CD4-positive, alpha-beta T cell treated with Interleukin-12 subunit alpha and Interleukin-12 subunit beta, for 1 hour (primary cell): Measurements from ENCODE around the gene TMC6.
"Not testable (repeated sequence)": the region's sequence is repeated elsewhere in the genome, so short reads cannot be mapped to it uniquely, and the experiment has no call there.

Experiments
- DNase-seq: peaks from one replicate; pipeline ENCODE4 v3.0.0-alpha.2; 2020

The TMC6 gene

DNA sequence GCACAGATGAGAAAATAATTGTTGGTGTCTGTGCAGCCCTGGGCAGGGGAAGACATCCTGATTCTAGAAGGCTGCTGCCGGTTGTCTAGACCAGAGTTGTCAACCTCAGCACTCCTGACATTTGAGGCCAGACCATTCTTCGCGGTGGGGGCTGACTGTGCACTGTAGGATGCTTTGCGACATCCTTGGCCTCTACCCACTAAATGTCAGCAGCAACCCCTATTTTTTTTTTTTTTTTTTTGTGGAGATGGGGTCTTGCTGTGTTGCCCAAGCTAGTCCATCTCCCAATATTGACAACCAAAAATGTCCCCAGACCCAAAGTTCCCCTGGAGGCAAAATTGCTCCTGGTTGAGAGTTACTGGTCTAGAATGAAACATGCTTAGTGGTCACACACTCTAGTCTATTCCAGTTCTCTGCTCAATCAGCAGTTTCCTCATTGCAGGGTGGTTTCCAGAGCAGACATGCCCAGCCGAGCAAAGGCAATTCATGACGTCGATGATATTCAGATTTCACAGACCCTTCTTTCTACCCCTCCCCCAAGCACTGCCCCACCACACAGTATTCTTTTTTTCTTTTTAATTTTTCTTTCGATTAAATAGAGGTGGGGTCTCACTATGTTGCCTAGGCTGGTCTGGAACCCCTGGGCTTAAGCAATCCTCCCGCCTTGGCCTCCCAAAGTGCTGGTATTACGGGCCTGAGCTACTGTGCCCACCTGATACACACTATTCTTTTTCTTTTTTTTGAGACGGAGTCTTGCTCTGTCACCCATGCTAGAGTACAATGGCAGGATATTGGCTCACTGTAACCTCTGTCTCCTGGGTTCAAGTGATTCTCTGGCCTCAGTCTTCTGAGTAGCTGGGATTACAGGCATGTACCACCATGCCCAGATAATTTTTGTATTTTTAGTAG, 26.6 kb upstream of the TMC6 start:
- DNase-seq: no peak

GRCh38 chr17:78151514-78152008, 23.0 kb upstream of the TMC6 start:
- DNase-seq: no peak

GRCh38 chr17:78148286-78149016, 19.9 kb upstream of the TMC6 start:
- no peak for DNase-seq

DNA sequence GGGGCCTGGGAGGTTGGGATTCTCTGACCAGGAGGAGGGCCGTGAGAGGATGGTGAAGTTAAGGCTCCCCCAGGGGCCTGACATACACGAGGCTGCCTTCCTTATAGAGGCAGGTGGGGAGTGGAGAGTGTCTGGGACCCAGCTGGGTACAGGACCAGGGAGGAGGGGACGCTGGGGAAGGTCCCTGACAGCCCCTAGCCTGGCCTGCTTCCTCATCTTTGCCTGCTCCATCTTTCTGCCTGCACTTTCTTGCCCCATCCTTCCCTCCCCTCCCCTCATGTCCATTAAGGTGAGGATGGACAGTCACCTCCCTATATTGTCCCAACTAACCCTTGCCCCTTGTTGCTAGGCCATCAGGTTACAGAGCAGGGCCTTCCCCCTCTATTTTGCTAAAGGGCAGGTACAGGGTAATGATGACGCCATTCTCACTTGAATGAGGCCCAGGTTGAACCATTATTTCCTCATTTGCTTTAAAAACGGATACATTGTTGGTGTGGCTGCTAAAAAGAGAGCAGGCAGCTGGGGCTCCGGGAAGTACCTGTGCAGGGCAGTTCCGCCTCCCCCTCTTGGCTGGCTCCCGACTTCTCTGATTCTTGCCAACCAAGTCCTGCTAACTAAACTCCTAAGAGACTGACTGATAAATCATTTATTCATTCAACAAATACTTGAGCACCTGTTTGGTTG, 18.9 kb upstream of the TMC6 start:
- DNase-seq: no peak

DNA sequence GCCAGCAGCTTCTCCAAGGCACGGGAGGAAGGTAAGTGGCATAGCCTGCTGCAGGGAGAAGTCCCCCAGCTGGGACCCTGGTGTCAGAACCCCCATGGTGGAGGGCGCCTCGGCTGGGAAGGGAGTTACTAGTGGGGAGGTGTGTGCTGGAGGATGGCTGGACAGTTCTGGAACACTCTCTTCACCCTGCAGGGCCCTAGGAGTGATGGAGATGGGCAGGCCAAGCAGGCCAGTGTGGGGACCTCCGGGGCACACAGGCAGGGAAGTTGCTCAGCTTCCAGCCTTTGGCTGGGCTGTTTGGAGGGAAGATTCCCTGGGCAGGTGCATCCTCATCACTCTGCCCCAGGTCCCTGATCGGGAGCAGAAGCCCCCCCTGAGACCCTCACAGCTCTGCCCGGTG, 18.3 kb upstream of the TMC6 start:
- no peak for DNase-seq

GRCh38 chr17:78146471-78146869, 17.9 kb upstream of the TMC6 start:
- DNase-seq: no peak

DNA sequence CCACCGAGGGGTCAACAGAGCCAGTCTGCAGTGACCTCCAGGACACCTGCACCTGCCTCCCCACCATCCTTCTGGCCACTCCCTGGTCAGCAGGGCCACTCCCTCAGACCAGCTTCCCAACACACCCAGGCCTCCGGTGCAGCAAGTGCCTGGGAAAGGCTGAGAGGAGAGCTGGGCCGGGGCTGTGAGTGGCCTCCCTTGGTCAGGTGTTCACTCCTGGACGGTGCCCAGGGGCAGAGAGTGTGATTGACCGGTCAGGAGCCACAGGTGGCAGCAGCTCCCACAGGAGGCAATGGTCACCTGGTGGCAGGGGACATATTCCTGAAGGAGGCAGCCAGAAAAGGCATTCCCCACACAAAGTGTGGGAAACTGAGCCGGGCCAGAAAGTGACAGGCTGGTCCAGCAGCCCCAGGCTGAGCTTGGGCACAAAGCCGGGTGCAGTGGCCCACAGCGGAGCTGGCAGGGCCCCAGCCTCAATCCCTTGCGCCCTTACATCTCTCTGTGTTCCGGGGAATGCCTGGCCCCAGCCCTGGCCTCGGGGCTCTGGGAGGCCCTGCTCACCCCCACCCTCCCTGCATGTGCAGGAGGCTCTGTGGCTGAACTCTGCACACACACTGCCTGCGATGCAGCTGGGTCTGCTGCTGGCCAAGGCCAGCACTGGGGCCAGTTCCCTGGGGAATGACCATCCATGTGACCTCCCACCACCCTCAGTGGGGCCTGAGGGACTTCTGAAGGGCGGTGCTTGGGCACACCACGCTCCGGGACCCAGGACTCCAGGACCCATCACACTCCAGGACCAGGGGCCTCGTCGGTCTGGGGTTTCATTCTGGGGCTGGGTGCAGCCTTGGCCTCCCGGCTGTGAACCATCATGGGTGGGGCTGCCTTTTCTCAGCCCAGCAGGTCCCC, 16.4 kb upstream of the TMC6 start:
- no peak for DNase-seq

DNA sequence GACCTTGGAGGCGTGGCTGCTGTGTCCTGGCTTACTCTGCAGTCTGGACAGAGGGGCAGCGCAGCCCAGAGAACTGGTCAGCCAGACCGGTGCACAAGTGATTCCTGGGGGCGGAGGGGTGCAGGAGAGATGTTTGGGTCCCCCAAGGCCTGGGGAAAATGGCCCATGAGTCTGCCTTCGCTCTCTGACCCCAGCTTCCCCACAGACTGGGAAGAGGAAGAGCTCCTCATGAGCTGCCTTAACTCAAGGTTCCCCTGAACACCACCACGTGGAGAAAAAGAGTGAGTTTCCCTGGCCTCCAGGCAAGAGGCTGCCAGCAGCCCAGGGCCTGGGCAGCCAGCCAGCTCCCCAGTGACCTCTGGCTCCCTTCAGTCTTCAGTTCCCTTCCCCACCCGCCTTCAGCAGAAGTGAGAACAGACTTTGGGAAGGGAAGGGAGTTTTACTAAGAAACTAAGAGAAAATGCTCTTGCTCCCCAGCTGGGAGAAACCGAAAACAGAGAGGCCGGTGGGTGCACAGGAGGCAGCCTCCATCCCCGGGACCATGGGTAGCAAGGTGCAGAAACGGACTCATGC, 15.7 kb upstream of the TMC6 start:
- DNase-seq: peak; percentile 26

DNA sequence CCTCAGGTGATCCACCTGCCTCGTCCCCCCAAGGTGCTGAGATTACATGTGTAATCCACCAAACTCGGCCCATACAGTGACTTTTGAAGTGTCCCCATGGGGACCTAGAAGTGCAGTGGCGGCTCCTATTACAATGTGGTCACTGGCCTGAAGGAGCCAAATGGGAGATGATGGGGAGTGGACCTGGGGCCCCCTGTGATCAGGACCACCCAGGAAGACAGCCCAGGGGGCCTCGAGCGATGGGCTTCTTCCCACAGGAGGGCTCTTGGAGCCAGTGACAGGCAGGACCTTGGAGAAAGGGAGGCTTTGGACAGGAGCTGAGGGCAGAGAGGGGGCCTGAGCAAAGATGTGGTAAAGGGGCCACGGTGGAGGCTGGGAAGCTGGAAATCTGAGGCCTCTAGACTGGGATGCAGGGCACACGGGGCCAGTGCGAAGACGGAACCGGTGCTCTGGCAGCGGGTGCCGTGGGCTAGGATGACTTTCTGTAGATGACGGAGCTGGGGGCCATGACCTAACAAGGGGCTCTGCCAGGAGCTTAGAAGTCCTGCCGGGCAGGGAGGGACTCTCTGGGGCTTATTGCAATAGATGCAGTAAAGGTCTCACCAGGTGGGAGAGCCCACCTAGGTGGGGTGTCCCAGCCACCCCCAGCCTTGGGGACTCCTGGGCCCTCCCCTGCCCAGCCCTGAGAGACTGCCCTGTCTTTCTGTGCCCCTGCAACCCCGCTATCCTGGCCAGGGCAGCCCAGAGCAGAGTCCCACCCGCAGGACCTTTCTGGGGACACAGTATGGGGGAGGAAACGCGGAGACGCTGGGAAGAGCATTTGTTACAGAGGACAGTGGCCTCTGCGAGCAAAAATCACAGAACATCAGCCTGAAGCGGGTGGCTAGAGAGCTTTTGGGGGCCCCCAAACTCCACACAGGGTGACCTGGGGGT, 14.9 kb upstream of the TMC6 start:
- DNase-seq: no peak

DNA sequence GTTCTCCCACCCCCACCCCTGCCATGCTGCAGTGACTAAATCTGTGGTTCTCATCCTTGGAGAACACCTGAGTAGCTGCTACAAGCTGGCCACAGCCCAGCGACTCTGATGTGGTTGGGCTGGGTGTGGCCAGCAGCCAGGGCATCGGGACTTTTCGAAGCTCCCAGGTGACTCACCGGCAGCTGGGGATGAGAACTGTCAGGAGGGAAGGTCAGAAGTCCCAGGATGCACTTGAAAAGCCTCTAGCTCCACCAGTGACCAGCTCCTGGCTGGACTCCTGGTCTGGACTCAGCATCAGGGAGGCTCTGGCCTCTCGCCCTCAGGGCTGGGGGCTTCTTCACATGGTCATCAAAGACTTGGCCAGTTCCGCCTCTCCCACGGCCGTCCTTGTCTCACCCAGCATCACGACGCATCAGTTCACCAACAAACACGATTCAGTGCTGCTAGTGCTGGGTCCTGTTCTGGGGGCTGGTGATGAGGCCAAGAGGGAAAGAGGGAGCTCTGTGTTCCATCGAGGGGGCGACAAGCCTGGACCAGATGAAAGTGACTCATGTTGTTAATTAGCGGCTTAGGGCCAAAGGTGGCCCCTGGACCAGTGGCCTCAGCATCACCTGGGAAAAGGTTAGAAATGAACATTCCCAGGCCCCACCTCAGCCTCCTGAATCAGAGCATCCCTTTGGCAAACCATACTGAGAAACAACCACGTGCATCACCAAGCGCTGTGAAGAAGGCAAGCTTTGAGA, 13.7 kb upstream of the TMC6 start:
- DNase-seq: no peak

DNA sequence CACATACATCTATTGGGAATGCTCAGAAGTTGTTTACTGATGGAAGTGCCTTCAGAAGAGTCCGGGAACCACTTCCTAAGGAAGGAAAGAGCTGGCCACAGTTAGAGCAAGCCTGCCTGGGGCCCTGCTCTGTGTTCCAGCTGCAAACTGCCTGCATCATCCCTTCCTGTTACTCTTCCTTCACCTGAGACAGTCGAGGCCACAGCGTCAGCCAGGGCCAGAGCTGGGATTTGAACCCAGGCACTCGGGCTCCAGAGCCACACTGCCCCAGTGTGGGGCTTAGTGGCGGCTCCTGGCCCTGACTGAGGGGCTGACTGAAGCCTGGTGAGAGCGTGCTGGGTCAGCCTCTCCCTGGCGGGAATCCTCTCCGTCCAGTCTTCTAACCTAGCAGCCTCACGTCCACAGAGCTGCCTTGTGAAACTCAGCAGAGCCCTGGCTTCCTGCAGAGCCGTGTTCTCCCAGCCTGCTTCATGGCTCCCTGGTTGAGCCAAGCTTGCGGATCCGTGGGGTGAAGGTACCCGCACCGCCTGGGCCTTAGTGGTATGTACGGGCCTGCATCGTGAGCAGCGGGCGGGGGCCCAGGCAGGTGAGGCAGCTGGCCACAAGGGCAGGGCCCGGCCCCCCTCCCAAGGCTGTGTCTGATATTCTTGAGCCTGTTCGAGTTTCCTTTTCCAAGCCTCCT, 13.0 kb upstream of the TMC6 start:
- no peak for DNase-seq

DNA sequence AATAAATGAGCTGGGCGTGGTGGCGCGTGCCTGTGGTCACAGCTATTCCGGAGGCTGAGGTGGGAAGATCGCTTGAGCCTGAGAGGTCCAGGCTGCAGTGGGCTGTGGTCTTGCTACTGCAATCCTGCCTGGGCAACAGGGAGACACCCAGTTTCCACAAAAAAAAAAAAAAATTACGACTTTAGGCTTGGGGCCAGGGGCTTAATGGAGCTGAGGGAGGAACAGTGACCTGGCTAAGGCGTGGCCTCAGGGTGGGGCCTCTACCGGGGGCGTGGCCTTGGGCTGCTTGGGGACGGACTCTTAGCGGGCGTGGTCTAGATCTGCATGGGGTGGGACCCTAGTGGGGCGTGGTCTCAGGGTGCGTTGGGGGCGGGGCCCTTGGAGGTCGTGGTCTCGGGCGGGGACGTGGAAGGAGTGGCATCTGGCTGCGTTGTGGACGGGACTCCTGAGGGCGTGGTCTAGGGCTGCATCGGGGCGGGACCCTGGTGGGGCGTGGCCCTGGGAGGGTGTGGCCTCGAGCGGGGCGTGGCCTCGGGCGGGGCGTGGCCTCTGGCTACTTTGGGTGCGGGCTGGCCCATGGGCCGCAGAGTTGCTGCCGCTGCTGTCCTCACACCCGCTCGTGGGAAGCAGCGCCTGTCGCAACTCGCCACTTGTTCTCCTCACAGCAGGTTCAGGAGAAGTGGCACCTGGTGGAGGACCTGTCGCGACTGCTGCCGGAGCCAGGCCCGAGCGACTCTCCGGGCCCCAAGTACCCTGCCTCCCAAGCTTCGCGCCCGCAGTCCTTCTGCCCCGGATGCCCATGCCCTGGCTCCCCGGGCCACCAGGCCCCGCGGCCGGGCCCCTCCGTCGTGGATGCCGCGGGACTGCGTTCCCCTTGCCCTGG, 11.9 kb upstream of the TMC6 start:
- DNase-seq: peak; percentile 97

DNA sequence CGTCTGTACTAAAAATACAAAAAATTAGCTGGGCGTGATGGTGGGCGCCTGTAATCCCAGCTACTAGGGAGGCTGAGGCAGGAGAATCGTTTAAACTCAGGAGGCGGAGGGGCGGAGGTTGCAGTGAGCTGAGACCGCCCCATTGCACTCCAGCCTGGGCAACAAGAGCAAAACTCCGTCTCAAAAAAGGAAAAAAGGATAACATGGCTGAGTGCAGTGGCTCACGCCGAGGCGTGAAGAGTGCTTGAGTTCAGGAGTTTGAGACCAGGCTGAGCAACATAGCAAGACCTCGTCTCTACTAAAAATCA, 11.3 kb upstream of the TMC6 start:
- not testable (repeated sequence) for DNase-seq

DNA sequence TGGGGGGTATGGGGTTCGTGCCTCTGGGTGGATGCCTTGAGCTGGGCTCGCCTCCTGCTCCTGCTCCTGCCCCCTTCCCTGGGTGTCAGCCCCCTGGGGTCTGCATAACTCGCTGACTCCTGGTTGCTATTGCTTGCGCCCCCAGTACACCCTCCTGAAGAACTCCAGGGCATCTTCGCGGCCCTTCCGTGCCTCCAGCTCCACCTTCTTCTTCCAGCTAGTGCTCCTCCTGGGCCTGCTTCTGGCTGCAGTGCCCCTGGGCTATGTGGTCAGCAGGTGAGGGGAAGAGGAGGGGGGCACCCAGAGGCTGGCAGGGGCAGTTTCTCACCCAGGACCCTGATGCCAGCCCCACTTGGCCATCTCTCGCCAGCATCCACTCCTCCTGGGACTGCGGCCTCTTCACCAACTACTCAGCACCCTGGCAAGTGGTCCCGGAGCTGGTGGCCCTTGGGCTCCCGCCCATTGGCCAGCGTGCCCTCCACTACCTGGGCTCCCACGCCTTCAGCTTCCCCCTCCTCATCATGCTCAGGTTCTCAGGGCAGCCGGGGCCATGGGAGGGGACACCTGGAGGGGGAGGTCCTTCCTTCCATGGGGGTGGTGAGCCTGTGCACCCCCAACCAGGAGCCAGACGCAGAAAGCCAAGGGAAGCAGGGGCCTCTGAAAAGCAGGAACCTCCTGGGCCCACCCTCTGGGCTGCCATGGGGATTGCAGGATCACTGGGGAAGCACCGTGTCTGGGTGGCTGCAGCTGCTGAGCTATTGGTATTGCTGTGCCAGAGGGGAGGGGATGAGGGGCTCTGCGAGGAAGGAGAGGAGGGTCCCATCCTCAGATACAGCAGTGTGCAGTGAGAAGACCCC, 9.9 kb upstream of the TMC6 start:
- DNase-seq: no peak

DNA sequence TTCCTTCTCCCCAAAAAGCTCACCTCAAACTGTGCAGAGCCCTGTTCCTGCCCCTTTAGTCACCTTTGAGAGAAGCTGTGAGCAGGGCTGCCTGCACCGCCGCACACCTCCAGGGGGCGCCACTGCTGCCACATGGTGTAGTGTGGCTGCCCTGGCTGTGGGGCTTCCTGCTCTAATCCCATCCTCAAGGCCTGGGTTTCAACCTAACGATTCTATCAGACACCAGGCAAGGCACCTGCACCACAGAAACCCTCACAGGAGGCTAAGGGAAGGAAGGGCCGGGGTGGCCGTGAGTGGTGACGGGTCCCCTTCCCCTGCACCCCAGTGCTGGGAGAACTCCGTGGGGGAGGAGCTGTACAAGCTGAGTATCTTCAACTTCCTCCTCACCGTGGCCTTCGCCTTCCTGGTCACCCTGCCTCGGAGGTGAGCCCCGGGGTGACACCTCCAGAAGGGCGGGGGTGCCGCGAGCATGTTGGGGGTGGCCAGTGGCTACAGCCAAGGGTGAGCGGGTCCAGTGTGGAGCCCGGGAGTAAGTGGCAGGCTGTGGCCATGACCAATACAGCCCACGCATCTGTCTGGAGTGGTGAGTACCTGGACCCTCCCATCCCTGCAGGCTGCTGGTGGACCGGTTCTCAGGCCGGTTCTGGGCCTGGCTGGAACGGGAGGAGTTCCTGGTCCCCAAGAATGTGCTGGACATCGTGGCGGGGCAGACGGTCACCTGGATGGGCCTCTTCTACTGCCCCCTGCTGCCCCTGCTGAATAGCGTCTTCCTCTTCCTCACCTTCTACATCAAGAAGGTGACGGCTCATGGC, 9.0 kb upstream of the TMC6 start:
- peak; percentile 52 for DNase-seq

GRCh38 chr17:78135858-78136500, 7.4 kb upstream of the TMC6 start:
- DNase-seq: no peak
